IPS-20b (cell line): ENCODE measurements around the gene MAST3.

Experiments used
- H3K27ac ChIP-seq: one replicate; pipeline ENCODE4 v1.5.1; 2013; ENCODE audit warnings: low read length
- H3K27me3 ChIP-seq: 2 replicates; pipeline ENCODE4 v1.6.1; 2013; ENCODE audit warnings: mild to moderate bottlenecking, low read length, inconsistent platforms; ENCODE audit not compliant: insufficient read depth
- H3K36me3 ChIP-seq: 2 replicates; pipeline ENCODE4 v1.6.1; 2013; ENCODE audit warnings: low read depth, mild to moderate bottlenecking, inconsistent platforms, low read length, moderate library complexity; ENCODE audit not compliant: insufficient read depth
- H3K4me1 ChIP-seq: 2 replicates; pipeline ENCODE4 v1.6.1; 2013; ENCODE audit warnings: mild to moderate bottlenecking, control low read depth, inconsistent platforms, low read length, moderate library complexity; ENCODE audit not compliant: insufficient read depth
- H3K4me3 ChIP-seq: 2 replicates; pipeline ENCODE4 v1.5.1; 2013; ENCODE audit warnings: mild to moderate bottlenecking, low read length, inconsistent platforms
- H3K9ac ChIP-seq: 2 replicates; pipeline ENCODE4 v1.6.1; 2013; ENCODE audit warnings: low read depth, mild to moderate bottlenecking, inconsistent platforms, low read length, moderate library complexity
- H3K9me3 ChIP-seq: 2 replicates; pipeline ENCODE4 v1.6.1; 2013; ENCODE audit warnings: mild to moderate bottlenecking, low read depth, low read length, inconsistent platforms; ENCODE audit not compliant: insufficient read depth

MAST3 gene

DNA sequence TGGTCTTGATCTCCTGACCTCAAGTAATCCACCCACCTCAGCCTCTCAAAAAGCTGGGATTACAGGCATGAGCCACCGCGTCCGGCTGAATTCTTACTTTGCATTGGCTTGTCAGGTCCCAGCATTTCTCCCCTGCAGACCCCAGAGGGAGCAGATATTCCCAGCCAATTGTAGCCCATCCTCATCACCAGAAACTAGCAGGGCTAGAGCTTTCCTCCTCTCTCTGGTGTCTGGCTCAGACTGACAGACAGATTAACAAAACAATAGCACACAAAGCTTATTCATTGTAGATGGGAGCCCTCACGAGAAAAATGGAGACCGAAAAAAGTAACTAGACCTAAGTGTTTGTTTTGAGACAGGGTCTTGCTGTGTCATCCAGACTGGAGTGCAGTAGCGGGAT lies 88.0 kb downstream of the MAST3 start:
- H3K9me3 ChIP-seq = no peaks in the 10 kb centered on the region
- H3K27ac ChIP-seq = no peak overlapping the region
- no peak overlapping the region; the same call in 1 of the 2 replicates for H3K9ac ChIP-seq
- H3K27me3 ChIP-seq = no peaks in the 10 kb centered on the region
- H3K36me3 ChIP-seq = no peaks in the 10 kb centered on the region
- H3K4me1 ChIP-seq = no peaks in the 10 kb centered on the region
- no peak overlapping the region for H3K4me3 ChIP-seq

DNA sequence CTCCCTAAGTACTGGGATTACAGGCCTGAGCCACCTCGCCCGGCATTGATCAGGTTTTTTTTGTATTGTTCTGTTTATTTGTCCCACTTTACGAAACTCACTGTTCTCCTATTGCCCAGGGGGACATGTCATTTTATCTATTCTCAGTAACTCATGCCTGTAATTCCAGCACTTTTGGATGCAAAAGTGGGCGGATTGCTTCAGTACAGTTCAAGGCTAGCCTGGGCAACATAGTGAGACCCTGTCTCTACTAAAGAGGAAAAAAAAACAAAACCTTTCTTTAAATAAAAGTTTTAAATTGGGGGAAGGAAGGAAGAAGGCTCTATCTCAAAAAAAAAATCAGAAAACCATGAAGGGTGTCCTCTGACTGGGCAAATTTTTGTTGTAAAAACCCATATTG lies 92.7 kb downstream of the MAST3 start:
- H3K27me3 ChIP-seq = no peaks in the 10 kb centered on the region
- no peak overlapping the region for H3K9ac ChIP-seq
- H3K36me3 ChIP-seq = no peaks in the 10 kb centered on the region; the same call in 1 of the 2 replicates
- no peaks in the 10 kb centered on the region for H3K9me3 ChIP-seq
- no peak overlapping the region for H3K27ac ChIP-seq
- H3K4me1 ChIP-seq = peaks cover 8% of the 10 kb centered on the region; the same call in 1 of the 2 replicates
- no peak overlapping the region for H3K4me3 ChIP-seq

DNA sequence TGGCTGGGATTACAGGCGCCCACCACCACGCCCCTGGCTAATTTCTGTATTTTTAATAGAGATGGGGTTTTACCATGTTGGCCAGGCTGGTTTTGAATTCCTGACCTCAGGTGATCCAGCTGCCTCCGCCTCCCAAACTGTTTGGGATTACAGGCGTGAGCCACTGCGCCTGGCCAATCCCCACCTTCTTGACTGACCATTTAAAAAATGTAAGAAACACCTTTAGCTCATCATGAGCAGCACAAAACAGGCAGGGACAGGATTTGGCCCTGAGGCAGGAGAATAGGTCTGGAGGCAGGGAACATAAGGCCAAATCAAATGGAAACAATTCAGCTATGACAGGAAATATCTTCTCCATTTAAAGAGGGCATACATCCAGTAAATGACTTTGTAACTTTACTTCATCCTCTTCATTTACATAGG lies 94.1 kb downstream of the MAST3 start:
- H3K9ac ChIP-seq = peak overlapping the region; percentile 66; the same call in 1 of the 2 replicates
- no peak overlapping the region for H3K4me3 ChIP-seq
- no peaks in the 10 kb centered on the region for H3K27me3 ChIP-seq
- no peaks in the 10 kb centered on the region for H3K9me3 ChIP-seq
- H3K36me3 ChIP-seq = peaks cover 11% of the 10 kb centered on the region
- peaks cover 8% of the 10 kb centered on the region; the same call in 1 of the 2 replicates for H3K4me1 ChIP-seq
- no peak overlapping the region for H3K27ac ChIP-seq

DNA sequence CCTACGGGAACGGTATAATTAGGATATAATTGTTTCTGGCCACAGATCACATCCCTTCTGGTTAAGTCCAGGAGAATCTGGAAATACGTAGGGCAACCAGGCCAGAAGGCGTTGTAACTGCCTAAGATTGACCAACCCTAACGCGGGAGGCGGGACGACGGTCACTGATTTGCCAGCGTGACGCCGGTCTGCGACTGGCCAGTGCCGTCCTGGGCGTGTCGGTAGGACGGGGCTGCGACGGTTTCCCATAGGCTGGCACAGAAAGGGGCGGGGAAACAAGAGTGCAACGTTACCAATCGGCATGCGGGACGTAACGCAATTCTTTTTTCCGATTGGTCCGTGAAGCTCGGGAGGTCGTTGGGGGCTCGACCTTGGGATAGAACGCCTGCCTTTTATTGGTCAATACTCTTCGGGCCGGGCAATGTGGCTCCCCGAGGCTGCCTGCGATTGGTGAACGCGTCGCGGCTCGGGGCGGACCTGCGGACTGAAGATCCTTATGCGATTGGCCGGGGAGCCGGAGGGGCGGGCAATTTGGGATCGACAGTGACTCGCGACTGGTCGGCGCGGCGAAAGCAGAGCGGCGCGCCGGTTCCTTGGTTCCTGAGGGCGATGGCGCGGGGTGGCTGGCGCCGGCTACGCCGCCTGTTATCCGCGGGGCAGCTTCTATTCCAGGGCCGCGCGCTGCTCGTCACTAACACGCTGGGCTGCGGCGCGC lies 95.3 kb downstream of the MAST3 start, which contains the start of gene MPV17L2:
Gene MPV17L2 (plus strand): TSS at position 546 of the 715 bp plus-strand sequence. CDS start 64 bp downstream, at position 610.
- Histone ChIP-seq H3K27me3 (no peaks in the 10 kb centered on the region), H3K36me3 (peaks cover 12% of the 10 kb centered on the region), H3K27ac (no peak within 1 kb of the TSS), H3K4me1 (peaks cover 8% of the 10 kb centered on the region; the same call in 1 of the 2 replicates), H3K9me3 (no peaks in the 10 kb centered on the region), H3K9ac (peak within 1 kb of the TSS; percentile 76; the same call in 1 of the 2 replicates), H3K4me3 (peak within 1 kb of the TSS; percentile 93)

DNA sequence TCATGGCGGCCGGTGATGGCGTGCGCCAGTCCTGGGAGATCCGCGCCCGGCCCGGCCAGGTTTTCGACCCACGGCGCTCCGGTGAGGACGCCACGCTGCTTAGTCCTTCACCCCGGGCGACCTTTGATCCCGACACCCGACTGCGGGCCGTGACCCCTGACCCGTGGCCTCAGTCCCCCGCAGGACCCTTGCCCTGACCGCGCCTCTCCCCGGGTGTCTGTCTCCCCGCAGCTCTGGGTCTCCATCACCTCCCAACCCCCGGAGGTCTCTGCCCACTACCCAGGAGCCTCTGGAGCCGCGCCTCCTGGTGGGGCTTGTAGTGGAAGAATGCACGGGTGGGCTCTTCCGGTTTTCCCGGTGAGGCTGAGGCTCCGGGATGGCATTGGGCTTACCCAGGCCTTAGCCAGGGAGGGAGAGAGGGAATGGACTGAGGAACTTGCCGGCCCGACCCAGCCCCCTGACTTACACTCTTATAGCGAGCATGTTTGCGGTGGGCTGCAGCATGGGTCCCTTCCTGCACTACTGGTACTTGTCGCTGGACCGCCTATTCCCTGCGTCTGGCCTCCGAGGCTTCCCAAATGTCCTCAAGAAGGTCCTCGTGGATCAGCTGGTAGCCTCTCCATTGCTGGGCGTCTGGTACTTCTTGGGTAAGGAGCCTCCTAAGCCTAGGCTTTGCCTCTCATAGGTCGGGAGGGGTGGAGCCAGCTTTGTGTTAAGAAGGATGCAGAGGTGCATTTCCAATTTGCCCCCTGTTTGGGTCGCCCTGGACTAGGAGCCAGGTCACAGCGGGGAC lies 96.0 kb downstream of the MAST3 start:
- Histone ChIP-seq H3K36me3 (peaks cover 18% of the 10 kb centered on the region), H3K27me3 (no peaks in the 10 kb centered on the region), H3K4me3 (peak overlapping the region; percentile 93), H3K27ac (no peak overlapping the region), H3K9me3 (no peaks in the 10 kb centered on the region), H3K9ac (peak overlapping the region; percentile 76; the same call in 1 of the 2 replicates), H3K4me1 (peaks cover 8% of the 10 kb centered on the region; the same call in 1 of the 2 replicates)

DNA sequence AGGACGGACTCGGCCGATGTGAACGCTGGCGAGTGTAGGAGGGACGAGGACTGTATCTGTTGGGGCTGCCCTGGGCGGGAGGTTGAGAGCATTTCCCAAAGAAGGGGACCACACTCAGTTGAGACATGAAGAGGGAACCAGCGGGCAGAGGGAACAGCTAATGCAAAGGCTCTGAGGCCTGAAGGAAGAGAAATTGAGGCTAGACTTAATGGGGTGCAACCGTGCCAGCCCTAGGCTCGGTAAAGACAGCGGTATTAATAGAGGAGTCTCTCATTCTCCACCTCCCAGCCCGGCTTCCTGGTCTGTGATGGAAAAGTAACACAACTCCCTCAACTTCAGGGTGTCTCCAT lies 96.6 kb downstream of the MAST3 start:
- no peaks in the 10 kb centered on the region for H3K27me3 ChIP-seq
- peaks cover 8% of the 10 kb centered on the region; the same call in 1 of the 2 replicates for H3K4me1 ChIP-seq
- peaks cover 24% of the 10 kb centered on the region for H3K36me3 ChIP-seq
- peak overlapping the region; percentile 76; the same call in 1 of the 2 replicates for H3K9ac ChIP-seq
- H3K9me3 ChIP-seq = no peaks in the 10 kb centered on the region
- H3K4me3 ChIP-seq = peak overlapping the region; percentile 93
- no peak overlapping the region for H3K27ac ChIP-seq

DNA sequence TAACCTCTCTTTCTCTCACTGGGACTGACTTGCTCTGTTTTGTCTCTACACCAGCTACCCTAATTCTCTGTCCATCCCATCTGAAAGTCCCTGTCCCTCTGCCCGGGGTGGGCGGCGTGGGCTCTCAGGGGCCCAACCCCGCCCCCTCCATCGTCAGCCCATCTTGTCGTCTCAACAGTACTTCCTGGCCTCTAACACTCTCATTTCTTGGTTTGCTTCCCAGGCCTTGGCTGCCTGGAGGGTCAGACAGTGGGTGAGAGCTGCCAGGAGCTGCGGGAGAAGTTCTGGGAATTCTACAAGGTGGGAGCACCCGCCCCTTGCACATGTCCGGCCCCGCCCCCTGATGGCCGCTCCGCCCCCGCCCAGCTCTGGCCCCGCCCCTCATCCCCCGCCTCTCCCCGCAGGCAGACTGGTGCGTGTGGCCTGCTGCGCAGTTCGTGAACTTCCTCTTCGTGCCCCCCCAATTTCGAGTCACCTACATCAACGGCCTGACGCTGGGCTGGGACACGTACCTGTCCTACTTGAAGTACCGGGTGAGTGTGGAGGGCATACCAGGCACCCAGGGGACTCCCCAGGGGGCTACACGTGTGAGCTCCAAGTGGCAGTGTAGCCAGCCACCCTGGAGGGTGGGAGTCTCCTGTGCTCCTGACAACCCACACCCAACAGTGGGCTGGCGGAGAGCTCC lies 97.1 kb downstream of the MAST3 start:
- Histone ChIP-seq H3K27ac (no peak overlapping the region), H3K4me1 (peaks cover 8% of the 10 kb centered on the region; the same call in 1 of the 2 replicates), H3K9me3 (no peaks in the 10 kb centered on the region), H3K4me3 (peak overlapping the region; percentile 93), H3K9ac (peak overlapping the region; percentile 76; the same call in 1 of the 2 replicates), H3K36me3 (peaks cover 30% of the 10 kb centered on the region), H3K27me3 (no peaks in the 10 kb centered on the region)

DNA sequence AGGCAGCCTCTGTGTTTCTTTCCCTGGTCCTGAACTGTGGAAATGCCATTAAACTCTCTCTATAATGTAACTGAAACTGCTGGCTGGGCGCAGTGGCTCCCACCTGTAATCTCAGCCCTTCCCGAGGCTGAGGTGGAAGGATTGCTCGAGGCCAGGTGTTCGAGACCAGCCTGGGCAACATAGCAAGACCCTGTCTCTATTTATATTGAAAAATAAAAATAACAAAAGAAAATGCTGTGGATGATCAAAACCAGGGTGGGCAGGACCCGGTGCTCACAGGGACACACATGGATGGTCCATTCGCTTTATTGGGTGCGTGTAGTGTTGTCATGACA lies 98.9 kb downstream of the MAST3 start:
- H3K9ac ChIP-seq = no peak overlapping the region
- H3K4me1 ChIP-seq = peaks cover 8% of the 10 kb centered on the region; the same call in 1 of the 2 replicates
- peaks cover 38% of the 10 kb centered on the region for H3K36me3 ChIP-seq

DNA sequence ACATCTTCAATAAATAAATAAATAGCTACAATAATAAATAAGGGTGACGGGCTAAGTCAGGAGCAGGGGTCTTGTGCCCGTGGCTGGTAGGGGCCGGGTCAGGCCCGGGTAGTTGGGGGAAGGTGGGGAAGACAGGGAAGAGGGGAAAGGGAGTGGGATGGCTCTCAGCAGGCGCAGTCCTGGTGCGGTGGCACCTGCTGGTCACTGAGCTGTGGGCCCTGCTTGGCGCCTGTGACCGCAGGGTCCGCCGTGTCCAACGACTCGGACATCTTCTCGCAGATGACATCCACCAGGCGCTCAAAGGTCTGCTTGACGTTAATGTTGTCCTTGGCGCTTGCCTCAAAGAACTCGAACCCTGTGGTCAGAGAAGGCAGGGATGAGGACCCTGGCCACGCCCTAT lies 99.7 kb downstream of the MAST3 start:
- no peaks in the 10 kb centered on the region for H3K27me3 ChIP-seq
- H3K36me3 ChIP-seq = peaks cover 38% of the 10 kb centered on the region
- peaks cover 8% of the 10 kb centered on the region; the same call in 1 of the 2 replicates for H3K4me1 ChIP-seq
- H3K4me3 ChIP-seq = no peak overlapping the region
- H3K27ac ChIP-seq = no peak overlapping the region
- H3K9me3 ChIP-seq = no peaks in the 10 kb centered on the region
- no peak overlapping the region for H3K9ac ChIP-seq

More for the DNA sequence above, 98.9 kb downstream of the MAST3 start:
- Histone ChIP-seq H3K27ac (no peak overlapping the region), H3K9me3 (no peaks in the 10 kb centered on the region), H3K27me3 (no peaks in the 10 kb centered on the region), H3K4me3 (no peak overlapping the region)

DNA sequence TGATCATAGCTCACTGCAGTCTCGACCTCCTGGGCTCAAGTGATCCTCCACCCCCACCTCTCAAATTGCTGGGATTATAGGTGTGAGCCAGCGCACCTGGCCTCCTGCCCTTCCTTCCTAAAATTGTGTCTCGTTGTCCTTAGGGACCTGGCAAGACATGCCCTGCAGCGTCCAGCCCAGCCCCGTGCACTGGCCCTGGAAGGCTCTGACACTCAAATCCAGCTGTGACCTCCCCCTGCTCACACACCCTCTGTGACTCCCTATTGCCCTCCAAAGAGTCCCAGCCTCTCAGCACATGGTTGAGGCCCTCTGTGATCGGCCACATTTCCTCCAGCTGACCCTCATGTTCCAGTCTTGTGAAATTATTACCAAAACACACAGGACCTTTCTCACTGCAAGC lies 100.4 kb downstream of the MAST3 start:
- Histone ChIP-seq H3K4me1 (peaks cover 8% of the 10 kb centered on the region; the same call in 1 of the 2 replicates), H3K4me3 (no peak overlapping the region), H3K9ac (no peak overlapping the region), H3K27ac (no peak overlapping the region), H3K9me3 (no peaks in the 10 kb centered on the region), H3K36me3 (peaks cover 38% of the 10 kb centered on the region), H3K27me3 (peaks cover under 1% of the 10 kb centered on the region; the same call in 1 of the 2 replicates)

DNA sequence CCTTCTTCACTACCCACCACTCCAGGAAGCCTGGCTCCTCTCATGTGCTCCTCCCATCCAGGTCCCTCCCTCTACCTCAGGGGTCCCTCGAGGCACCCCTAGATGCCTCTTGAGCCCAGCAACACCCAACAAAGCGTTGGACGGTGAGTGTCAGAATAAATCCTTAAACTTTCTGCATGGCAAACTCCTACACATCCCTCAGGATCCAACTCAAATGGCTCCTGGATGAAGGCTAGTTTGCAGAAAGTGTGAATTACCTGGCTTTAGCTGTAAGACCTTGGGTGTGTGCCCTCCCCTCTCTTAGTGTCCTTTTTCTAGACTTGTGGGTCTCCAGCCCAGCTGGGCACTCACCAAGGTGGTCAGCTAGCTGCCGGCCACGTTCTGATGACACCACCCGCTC lies 100.8 kb downstream of the MAST3 start:
- Histone ChIP-seq H3K36me3 (peaks cover 38% of the 10 kb centered on the region), H3K9ac (no peak overlapping the region), H3K4me3 (no peak overlapping the region), H3K27me3 (peaks cover 5% of the 10 kb centered on the region), H3K4me1 (peaks cover 8% of the 10 kb centered on the region; the same call in 1 of the 2 replicates), H3K27ac (no peak overlapping the region), H3K9me3 (no peaks in the 10 kb centered on the region)
